K562 (cell line): Measurements from ENCODE around the gene ADIPOR1. TPM values are rescaled to one million over a fixed set of nuclear protein-coding genes. Genes with fewer than 3 reads are reported as not detected.

ENCODE experiments used
- ATAC-seq: fragments of 200-7000 bp; cut with Tn5 transposase; 3 replicates; pipeline ENCODE4 v1.9.1; 2020; ENCODE audit warnings: moderate library complexity
- BruUV-seq: library from RNA; stranded (reverse); fragments of 400-500 nt; replicated peaks from 2 replicates; lab custom pipeline; 2021; lab: Mats Ljungman, UMichigan
- CTCF ChIA-PET: fragments of 300-600 bp; formaldehyde crosslinking; extraction: SDS; loops from one replicate; lab custom pipeline; 2021; ENCODE audit warnings: low intra/inter-chr PET ratio; lab: Yijun Ruan, JAX
- POLR2A ChIA-PET: fragments of 300-600, 350-650 bp; sonication (Branson Sonifier 250); formaldehyde crosslinking; extraction: SDS; loops from one replicate; lab custom pipeline; 2021; ENCODE audit warnings: antibody characterized with exemption, inconsistent platforms; lab: Yijun Ruan, JAX
- DNase-seq, 4 experiments: peaks; one replicate each; pipeline versions ENCODE4 v3.0.0 to v3.0.0-alpha.2; 2011 to 2018; ENCODE audit warnings: low spot score in 3 of 4, mixed read lengths in 3 of 4; ENCODE audit errors: extremely low read depth in 1 of 4
- FAIRE-seq: peaks from 2 replicates; lab custom pipeline; 2011; peaks lifted over from hg19 to GRCh38; lab: Jason Lieb, UNC
- H2AFZ ChIP-seq: 2 replicates; pipeline ENCODE4 v1.6.0; 2011; ENCODE audit warnings: low read depth, low read length, control low read depth, inconsistent platforms
- H3K27ac ChIP-seq: fragments of 200-600 bp; 3 replicates; pipeline ENCODE4 v1.8.0; 2011; ENCODE audit warnings: low read depth, mild to moderate bottlenecking, control low read depth, inconsistent platforms, low read length, moderate library complexity, mixed read lengths; ENCODE audit errors: extremely low read depth
- H3K27me3 ChIP-seq, 2 experiments: fragments of 300-600 bp in 1 of 2; 2 replicates in 1 of 2; 3 replicates in 1 of 2; pipeline versions ENCODE4 v1.6.0 to v1.8.0; 2011; ENCODE audit warnings: inconsistent platforms in 2 of 2, low read length in 2 of 2, mild to moderate bottlenecking in 1 of 2, mixed read lengths in 1 of 2, moderate library complexity in 1 of 2; ENCODE audit not compliant: control insufficient read depth in 2 of 2, insufficient read depth in 2 of 2
- H3K36me3 ChIP-seq: fragments of 300-600 bp; 3 replicates; pipeline ENCODE4 v1.8.0; 2011; ENCODE audit warnings: mild to moderate bottlenecking, low read length, inconsistent platforms; ENCODE audit not compliant: control insufficient read depth, insufficient read depth
- H3K4me1 ChIP-seq, 2 experiments: fragments of 200-600 bp in 1 of 2; replicated peaks in 1 of 2; 2 replicates in 1 of 2; 3 replicates in 1 of 2; pipeline versions ENCODE4 v1.5.1 to v1.8.0; 2011; ENCODE audit warnings: inconsistent platforms in 2 of 2, low read length in 2 of 2, mild to moderate bottlenecking in 1 of 2, mixed read lengths in 1 of 2, moderate library complexity in 1 of 2; ENCODE audit not compliant: control insufficient read depth in 2 of 2, insufficient read depth in 2 of 2
- H3K4me2 ChIP-seq: 2 replicates; pipeline ENCODE4 v1.6.1; 2011; ENCODE audit warnings: low read length, control low read depth, inconsistent platforms, mixed read lengths; ENCODE audit not compliant: insufficient read depth
- H3K4me3 ChIP-seq: fragments of 200-600 bp; sonication (generic), shearing (Covaris generic); 2 replicates; pipeline ENCODE4 v1.5.1; 2016; ENCODE audit warnings: control low read depth, inconsistent platforms
- H3K79me2 ChIP-seq: fragments of 200-600 bp; 3 replicates; pipeline ENCODE4 v1.8.0; 2011; ENCODE audit warnings: low read length, inconsistent platforms; ENCODE audit not compliant: control insufficient read depth, insufficient read depth
- H3K9ac ChIP-seq, 2 experiments: 2 replicates each; pipeline versions ENCODE4 v1.6.0 to v1.6.1; 2011; ENCODE audit warnings: low read depth in 2 of 2, low read length in 2 of 2, control low read depth in 1 of 2, inconsistent platforms in 1 of 2, mild to moderate bottlenecking in 1 of 2, mixed read lengths in 1 of 2; ENCODE audit not compliant: insufficient read depth in 1 of 2
- H3K9me1 ChIP-seq: one replicate; pipeline ENCODE4 v1.6.0; 2011; ENCODE audit warnings: inconsistent platforms, mild to moderate bottlenecking, low read length, moderate library complexity; ENCODE audit not compliant: control insufficient read depth, insufficient read depth
- H3K9me3 ChIP-seq: replicated peaks from 2 replicates; pipeline ENCODE4 v1.5.1; 2011; ENCODE audit warnings: low read depth, low read length, inconsistent platforms; ENCODE audit not compliant: control insufficient read depth, insufficient read depth
- H4K20me1 ChIP-seq: replicated peaks from 2 replicates; pipeline ENCODE4 v1.6.1; 2011; ENCODE audit warnings: low read length, inconsistent platforms, mixed read lengths; ENCODE audit not compliant: control insufficient read depth, insufficient read depth
- BCL6 ChIP-seq: fragments of 250-450 bp; sonication (Bioruptor Pico); IDR thresholded peaks from 2 replicates; pipeline ENCODE4 v1.4.0; 2020
- ERF ChIP-seq: fragments of 450-650 bp; formaldehyde crosslinking; IDR thresholded peaks from 2 replicates; pipeline ENCODE4 v1.4.0; 2020; ENCODE audit warnings: mild to moderate bottlenecking, mixed read lengths
- PHF21A ChIP-seq: fragments of 450-650 bp; IDR thresholded peaks from 2 replicates; pipeline ENCODE4 v1.6.1; 2017; ENCODE audit warnings: low read depth, borderline replicate concordance
- TCF7 ChIP-seq: sonication (generic); IDR thresholded peaks from 2 replicates; pipeline ENCODE4 v1.6.1; 2016; ENCODE audit warnings: antibody characterized with exemption, borderline replicate concordance
- ZNF146 ChIP-seq: IDR thresholded peaks from one replicate; pipeline ENCODE4 v1.6.1; 2018; ENCODE audit warnings: missing compliant biosample characterization; ENCODE audit not compliant: unreplicated experiment
- WGBS: fragments of 100-300 bp; shearing (Covaris generic); methylation state at CpG from one replicate; pipeline ENCODE4 v1.1.6; 2016; ENCODE audit warnings: low coverage, mixed read lengths; ENCODE audit not compliant: insufficient coverage; ENCODE audit errors: missing lambda C conversion rate; 5-methylcytosine and 5-hydroxymethylcytosine counted together
- in situ Hi-C: fragments of 300-500 bp; cut with MboI; formaldehyde crosslinking; loops from 4 replicates; pipeline ENCODE4 v1.15.0; 2018; ENCODE audit warnings: inconsistent platforms, mixed read lengths
- intact Hi-C: fragments of 100-400 bp; cut with micrococcal nuclease; formaldehyde crosslinking; loops from 2 replicates; pipeline ENCODE4 v1.14.2; 2022
- polyA plus RNA-seq, 8 experiments: library from polyadenylated mRNA; depleted of rRNA in 4 of 8; stranded (reverse) in 5 of 8; unstranded in 3 of 8; fragments of >200 nt; fragmentation: Nextera tagmentation in 2 of 8; fragmentation: Illumina TruSeq in 1 of 8; extraction: Ambion mirVana in 2 of 8; extraction: Trizol in 1 of 8; gene quantifications; 2 replicates each; pipeline versions ENCODE4 v1.2.1 to v1.2.3, GENCODE V29; 2011 to 2014; ENCODE audit warnings: inconsistent platforms in 1 of 8, missing spikeins in 1 of 8
- total RNA-seq, 7 experiments: library from RNA; depleted of rRNA in 6 of 7; stranded (reverse); fragments of >200 nt in 6 of 7; fragmentation: Illumina TruSeq in 2 of 7; extraction: Trizol in 2 of 7; gene quantifications; 2 replicates each; pipeline versions ENCODE4 v1.2.1 to v1.2.3, GENCODE V29; 2011 to 2021; ENCODE audit warnings: low replicate concordance in 1 of 7
- TF ChIP-seq, protein P1 (sequence below): sonication (generic); formaldehyde crosslinking; IDR thresholded peaks from 2 replicates; pipeline ENCODE4 v1.8.0; 2022; ENCODE audit warnings: mild to moderate bottlenecking, missing genetic modification reagents

The ADIPOR1 gene
- total and polyA plus RNA-seq, 9 of the 15 experiments (the other 6 are each of a cell fraction or from before 2014, with no cell fraction given), result 29.0 to 217 (median 100) TPM

- no TSS peak for BruUV-seq
- in situ Hi-C loops, result no loop called here
- ATAC-seq (no peak), DNase-seq (no peak), FAIRE-seq (no peak)
- Histone ChIP-seq H3K79me2 (peaks cover 9% of the 10 kb centered on the region; the same call in 2 of the 3 replicates), H3K9ac (0 out of 4 replicates have a peak overlapping the region, but pooled peaks of 1 of the 2 experiments have one; percentile 22), H3K27ac (peak overlapping the region; percentile 58; the same call in 1 of the 3 replicates), H3K4me2 (peak overlapping the region; percentile 53; the same call in 1 of the 2 replicates), H3K4me3 (no peak overlapping the region), H3K36me3 (peaks cover 90% of the 10 kb centered on the region), H3K9me1 (no peaks in the 10 kb centered on the region), H4K20me1 (no peaks in the 10 kb centered on the region; the same call in 1 of the 2 replicates), H2AFZ (no peak overlapping the region), H3K9me3 (no peaks in the 10 kb centered on the region), H3K27me3 (no peaks in the 10 kb centered on the region), H3K4me1 (peaks cover 2 to 28% of the 10 kb centered on the region in 2 experiments; a peak in 3 of 5 replicates)
- ChIA-PET CTCF (no interaction called here), POLR2A (interaction anchor here (0.6 to 5.8 kb wide), 11 partner anchors 9 to 1527 kb away, joined by 3 to 65 read pairs (median 6); partner anchors contain the start of gene TMEM183A)
- 100% methylated on average over 2 of the region's 2 CpGs for WGBS
- intact Hi-C loops, result no loop called here
- TF ChIP-seq ZNF146 (CRISPR knock-in tag), result peak; percentile 92
- TF ChIP-seq, protein P1, sequence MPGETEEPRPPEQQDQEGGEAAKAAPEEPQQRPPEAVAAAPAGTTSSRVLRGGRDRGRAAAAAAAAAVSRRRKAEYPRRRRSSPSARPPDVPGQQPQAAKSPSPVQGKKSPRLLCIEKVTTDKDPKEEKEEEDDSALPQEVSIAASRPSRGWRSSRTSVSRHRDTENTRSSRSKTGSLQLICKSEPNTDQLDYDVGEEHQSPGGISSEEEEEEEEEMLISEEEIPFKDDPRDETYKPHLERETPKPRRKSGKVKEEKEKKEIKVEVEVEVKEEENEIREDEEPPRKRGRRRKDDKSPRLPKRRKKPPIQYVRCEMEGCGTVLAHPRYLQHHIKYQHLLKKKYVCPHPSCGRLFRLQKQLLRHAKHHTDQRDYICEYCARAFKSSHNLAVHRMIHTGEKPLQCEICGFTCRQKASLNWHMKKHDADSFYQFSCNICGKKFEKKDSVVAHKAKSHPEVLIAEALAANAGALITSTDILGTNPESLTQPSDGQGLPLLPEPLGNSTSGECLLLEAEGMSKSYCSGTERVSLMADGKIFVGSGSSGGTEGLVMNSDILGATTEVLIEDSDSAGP (CRISPR knock-in tag), result no peak
- no peak for TF ChIP-seq BCL6
- no peak for TF ChIP-seq PHF21A
- TF ChIP-seq ERF (CRISPR knock-in tag), result no peak
- TF ChIP-seq TCF7, result no peak
These were observed 12.6 kb downstream of the ADIPOR1 start for GRCh38 chr1:202945483-202945882.
